22Rv1 (cell line): ENCODE results near the gene INSYN1.

Experiments used
- ZFX ChIP-seq: fragments of 450-650 bp; IDR thresholded peaks from 2 replicates; pipeline ENCODE4 v1.6.1; 2017; ENCODE audit warnings: antibody characterized with exemption, borderline replicate concordance
- TF ChIP-seq, protein P1 (sequence below): fragments of 450-650 bp; IDR thresholded peaks from 2 replicates; pipeline ENCODE4 v1.5.1; 2017; ENCODE audit warnings: mild to moderate bottlenecking

DNA sequence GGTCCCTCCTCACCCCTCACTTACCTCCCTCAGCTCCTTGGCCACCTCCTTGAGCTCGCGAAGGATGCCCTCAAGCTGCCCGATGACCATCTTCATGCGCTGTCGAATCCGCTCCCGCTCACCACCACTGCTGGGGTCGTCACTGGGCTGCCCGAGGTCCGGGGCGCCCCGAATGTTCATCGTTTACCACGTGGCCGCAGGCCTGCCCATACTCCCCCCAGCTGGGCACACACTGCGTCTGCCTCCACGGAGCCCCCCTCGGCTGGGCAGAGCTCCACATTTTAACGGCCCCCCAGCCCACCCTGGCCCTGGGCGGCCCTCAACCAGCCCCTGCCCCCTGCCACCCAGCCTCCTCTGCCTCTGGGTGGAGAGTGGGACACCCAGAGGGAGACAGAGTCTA, 2.2 kb downstream of the INSYN1 start:
- TF ChIP-seq, protein P1, sequence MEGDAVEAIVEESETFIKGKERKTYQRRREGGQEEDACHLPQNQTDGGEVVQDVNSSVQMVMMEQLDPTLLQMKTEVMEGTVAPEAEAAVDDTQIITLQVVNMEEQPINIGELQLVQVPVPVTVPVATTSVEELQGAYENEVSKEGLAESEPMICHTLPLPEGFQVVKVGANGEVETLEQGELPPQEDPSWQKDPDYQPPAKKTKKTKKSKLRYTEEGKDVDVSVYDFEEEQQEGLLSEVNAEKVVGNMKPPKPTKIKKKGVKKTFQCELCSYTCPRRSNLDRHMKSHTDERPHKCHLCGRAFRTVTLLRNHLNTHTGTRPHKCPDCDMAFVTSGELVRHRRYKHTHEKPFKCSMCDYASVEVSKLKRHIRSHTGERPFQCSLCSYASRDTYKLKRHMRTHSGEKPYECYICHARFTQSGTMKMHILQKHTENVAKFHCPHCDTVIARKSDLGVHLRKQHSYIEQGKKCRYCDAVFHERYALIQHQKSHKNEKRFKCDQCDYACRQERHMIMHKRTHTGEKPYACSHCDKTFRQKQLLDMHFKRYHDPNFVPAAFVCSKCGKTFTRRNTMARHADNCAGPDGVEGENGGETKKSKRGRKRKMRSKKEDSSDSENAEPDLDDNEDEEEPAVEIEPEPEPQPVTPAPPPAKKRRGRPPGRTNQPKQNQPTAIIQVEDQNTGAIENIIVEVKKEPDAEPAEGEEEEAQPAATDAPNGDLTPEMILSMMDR = no peak
- TF ChIP-seq ZFX = no peak
